Activated CD8-positive, alpha-beta T cell treated with anti-CD3 and anti-CD28 coated beads for 36 hours (primary cell): ENCODE data around the gene BPIFB2. TPM values are rescaled to one million over a fixed set of nuclear protein-coding genes. Genes with fewer than 3 reads are reported as not detected.

ENCODE experiments used
- ATAC-seq: fragments of 200-7000 bp; cut with Tn5 transposase; one replicate; pipeline ENCODE4 v1.10.0; 2021; ENCODE audit warnings: mild to moderate bottlenecking, moderate library complexity
- CTCF ChIA-PET: fragments of 350-600 bp; sonication (Branson Sonifier 250); formaldehyde crosslinking; loops from one replicate; lab custom pipeline; 2021; ENCODE audit warnings: antibody characterized with exemption; lab: Charles Lee
- POLR2A ChIA-PET: fragments of 350-600 bp; sonication (Branson Sonifier 250); formaldehyde crosslinking; loops from one replicate; lab custom pipeline; 2021; ENCODE audit warnings: antibody characterized with exemption; lab: Charles Lee
- DNase-seq: peaks from one replicate; pipeline ENCODE4 v3.0.0-alpha.2; 2020
- H3K27ac Mint-ChIP-seq: one replicate; pipeline ENCODE4 v1.8.0; 2021; ENCODE audit warnings: mild to moderate bottlenecking, mixed read lengths
- H3K27me3 Mint-ChIP-seq: one replicate; pipeline ENCODE4 v1.8.0; 2021; ENCODE audit warnings: mixed read lengths
- H3K36me3 Mint-ChIP-seq: one replicate; pipeline ENCODE4 v1.8.0; 2021; ENCODE audit warnings: low read depth, mixed read lengths
- H3K4me1 Mint-ChIP-seq: one replicate; pipeline ENCODE4 v1.8.0; 2021; ENCODE audit warnings: low read depth, mixed read lengths
- H3K4me3 Mint-ChIP-seq: one replicate; pipeline ENCODE4 v1.8.0; 2021; ENCODE audit warnings: mild to moderate bottlenecking, moderate library complexity, mixed read lengths
- H3K9me3 Mint-ChIP-seq: one replicate; pipeline ENCODE4 v1.8.0; 2021; ENCODE audit warnings: mixed read lengths
- CTCF ChIP-seq: fragments of 200-600 bp; IDR thresholded peaks from one replicate; pipeline ENCODE4 v1.8.0; 2022; ENCODE audit warnings: antibody characterized with exemption, mild to moderate bottlenecking
- intact Hi-C: fragments of 100-400 bp; cut with micrococcal nuclease; formaldehyde crosslinking; loops from one replicate; pipeline ENCODE4 v1.10.0; 2022
- total RNA-seq, 2 experiments: library from RNA; stranded (reverse); gene quantifications; one replicate each; pipeline ENCODE4 v1.2.3, GENCODE V29; 2021

The BPIFB2 gene
- total RNA-seq, 2 experiments from 2014 or later, result not detected

DNA sequence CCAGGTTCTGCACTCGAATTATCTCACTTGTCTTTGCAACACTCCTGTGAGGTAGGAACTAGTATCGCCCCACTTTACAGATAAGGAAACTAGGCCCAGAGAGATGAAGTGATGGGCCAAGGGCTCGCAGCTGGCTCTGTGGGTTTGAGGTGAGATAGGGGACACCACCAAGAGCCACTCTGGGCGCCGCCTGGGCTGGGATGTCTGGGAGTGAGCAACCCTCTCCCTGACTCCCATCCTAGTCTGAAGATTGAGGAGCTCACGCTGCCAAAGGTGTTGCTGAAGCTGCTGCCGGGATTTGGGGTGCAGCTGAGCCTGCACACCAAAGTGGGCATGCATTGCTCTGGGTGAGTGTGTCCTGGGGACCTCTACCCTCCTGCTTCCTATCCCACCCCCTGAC, 51.6 kb downstream of the BPIFB2 start:
- ATAC-seq, result no peak
- Mint-ChIP-seq H3K4me3 (no peak overlapping the region), H3K27me3 (no peaks in the 10 kb centered on the region), H3K4me1 (no peaks in the 10 kb centered on the region), H3K27ac (no peak overlapping the region), H3K36me3 (no peaks in the 10 kb centered on the region), H3K9me3 (no peaks in the 10 kb centered on the region)
- POLR2A ChIA-PET, result no interaction called here
- CTCF ChIA-PET, result no interaction called here
- intact Hi-C loops, result no loop called here
- DNase-seq, result no peak
- TF ChIP-seq CTCF, result no peak

DNA sequence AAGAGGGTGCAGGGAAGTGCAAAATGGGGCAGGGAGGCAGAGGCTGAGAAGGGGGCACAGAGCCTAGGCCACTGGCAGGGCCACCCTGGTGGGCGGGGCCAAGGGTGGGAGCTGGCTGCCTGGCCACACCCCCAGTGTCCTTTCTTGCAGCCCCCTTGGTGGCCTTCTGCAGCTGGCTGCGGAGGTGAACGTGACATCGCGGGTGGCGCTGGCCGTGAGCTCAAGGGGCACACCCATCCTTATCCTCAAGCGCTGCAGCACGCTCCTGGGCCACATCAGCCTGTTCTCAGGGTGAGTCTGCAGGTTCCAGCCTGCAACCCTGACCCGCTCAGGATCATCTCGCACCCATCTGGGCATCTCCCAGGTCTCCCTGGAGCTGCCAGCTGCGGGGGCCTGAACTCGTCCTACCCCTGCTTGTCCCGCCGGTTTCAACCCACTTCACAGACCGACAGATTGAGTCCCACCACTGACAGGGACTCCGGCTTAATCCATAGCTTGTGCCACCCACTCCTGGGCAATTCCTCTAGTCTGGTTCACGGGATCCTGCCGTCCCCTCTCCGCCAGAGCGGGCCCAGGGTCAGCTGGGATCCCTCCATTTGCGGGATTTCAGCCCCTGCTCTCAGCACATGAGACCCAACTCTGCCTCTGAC, 52.4 kb downstream of the BPIFB2 start:
- ChIA-PET POLR2A (no interaction called here), CTCF (no interaction called here)
- Mint-ChIP-seq H3K9me3 (no peaks in the 10 kb centered on the region), H3K36me3 (no peaks in the 10 kb centered on the region), H3K4me3 (no peak overlapping the region), H3K27me3 (no peaks in the 10 kb centered on the region), H3K4me1 (no peaks in the 10 kb centered on the region), H3K27ac (no peak overlapping the region)
- no peak for TF ChIP-seq CTCF
- no peak for ATAC-seq
- no peak for DNase-seq
- intact Hi-C loops, result no loop called here

GRCh38 chr20:33061658-33062028, 54.1 kb downstream of the BPIFB2 start:
- ATAC-seq (no peak), DNase-seq (no peak)
- CTCF ChIA-PET, result no interaction called here
- H3K27ac Mint-ChIP-seq, result no peak overlapping the region
- intact Hi-C loops, result no loop called here
- no peaks in the 10 kb centered on the region for H3K4me1 Mint-ChIP-seq
- no peak for TF ChIP-seq CTCF
- no peaks in the 10 kb centered on the region for H3K36me3 Mint-ChIP-seq
- POLR2A ChIA-PET, result no interaction called here
- no peak overlapping the region for H3K4me3 Mint-ChIP-seq
- no peaks in the 10 kb centered on the region for H3K9me3 Mint-ChIP-seq
- no peaks in the 10 kb centered on the region for H3K27me3 Mint-ChIP-seq

- no peak for TF ChIP-seq CTCF
- Mint-ChIP-seq H3K9me3 (no peaks in the 10 kb centered on the region), H3K4me3 (no peak overlapping the region), H3K27me3 (no peaks in the 10 kb centered on the region), H3K27ac (no peak overlapping the region), H3K4me1 (no peaks in the 10 kb centered on the region), H3K36me3 (no peaks in the 10 kb centered on the region)
- ATAC-seq, result no peak
- ChIA-PET CTCF (no interaction called here), POLR2A (no interaction called here)
- intact Hi-C loops, result no loop called here
- no peak for DNase-seq
These were observed 54.8 kb downstream of the BPIFB2 start for GRCh38 chr20:33062105-33062824.

- DNase-seq (no peak), ATAC-seq (no peak)
- CTCF ChIA-PET, result no interaction called here
- no peaks in the 10 kb centered on the region for H3K9me3 Mint-ChIP-seq
- no peaks in the 10 kb centered on the region for H3K27me3 Mint-ChIP-seq
- no peak for TF ChIP-seq CTCF
- POLR2A ChIA-PET, result no interaction called here
- H3K36me3 Mint-ChIP-seq, result no peaks in the 10 kb centered on the region
- H3K4me1 Mint-ChIP-seq, result no peaks in the 10 kb centered on the region
- no peak overlapping the region for H3K27ac Mint-ChIP-seq
- H3K4me3 Mint-ChIP-seq, result no peak overlapping the region
- intact Hi-C loops, result no loop called here
These were observed 55.3 kb downstream of the BPIFB2 start for GRCh38 chr20:33062825-33063149.
